Skin epidermis (tissue), 12 donors: ENCODE measurements around the gene RNF123.

Experiments
- H3K27ac ChIP-seq, 21 experiments: fragments of 200-600 bp; sonication (generic) in 11 of 21; one replicate each; pipeline ENCODE4 v1.5.0; 2020; ENCODE audit warnings: mild to moderate bottlenecking in 3 of 21, inconsistent platforms in 2 of 21, moderate library complexity in 2 of 21
- H3K4me3 ChIP-seq, 7 experiments: fragments of 200-600 bp; sonication (generic) in 2 of 7; one replicate each; pipeline ENCODE4 v1.5.0; 2020; ENCODE audit warnings: inconsistent platforms in 2 of 7, mild to moderate bottlenecking in 2 of 7, moderate library complexity in 1 of 7

RNF123 gene

DNA sequence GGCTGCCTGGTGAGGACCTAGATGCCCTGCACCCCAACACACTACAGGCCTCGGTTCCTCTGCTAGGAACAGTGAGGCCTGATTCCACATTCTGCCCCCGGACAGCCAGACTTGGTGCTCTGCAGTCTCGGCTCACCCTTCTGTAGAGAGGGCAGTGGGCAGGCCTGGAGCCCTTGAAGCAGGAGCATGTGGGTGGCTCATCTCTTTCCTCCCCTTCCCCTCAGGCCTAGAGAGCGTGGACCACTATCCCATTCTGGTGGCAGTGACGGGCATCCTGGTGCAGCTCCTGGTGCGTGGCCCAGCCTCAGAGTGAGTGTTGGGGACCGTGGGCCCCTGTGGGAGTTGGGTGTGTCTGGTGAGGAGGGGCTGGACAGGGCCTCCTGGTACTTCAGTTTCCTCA is 26.8 kb downstream of the RNF123 start:
- no peak overlapping the region for H3K27ac ChIP-seq
- H3K4me3 ChIP-seq = no peak overlapping the region

DNA sequence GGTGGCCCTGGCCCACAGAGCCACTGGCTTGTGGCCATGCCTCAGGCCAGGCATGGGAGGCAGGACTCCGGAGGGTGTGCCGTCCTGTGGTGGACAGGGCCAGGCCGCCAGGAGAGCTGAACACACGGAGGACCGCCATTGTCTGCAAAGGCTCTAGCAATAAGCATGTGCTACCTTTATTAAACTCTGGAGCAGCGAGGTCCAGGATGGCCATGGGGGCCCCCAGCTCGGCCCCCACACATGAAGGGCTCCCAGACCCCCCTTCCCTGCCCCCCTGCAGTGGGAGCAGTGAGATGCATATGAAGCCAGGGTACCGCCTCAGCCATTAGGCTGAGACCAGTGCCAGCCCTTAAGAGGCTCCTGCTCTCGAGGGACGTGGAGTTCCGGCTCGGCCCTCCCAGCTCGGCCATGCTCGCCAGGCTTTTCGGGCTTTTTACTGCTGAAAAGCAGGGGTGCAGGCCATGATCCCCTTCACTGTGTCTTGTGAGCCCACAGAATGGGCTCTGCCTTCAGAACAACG is 27.4 kb downstream of the RNF123 start:
- Histone ChIP-seq H3K4me3 (no peak overlapping the region), H3K27ac (no peak overlapping the region)

DNA sequence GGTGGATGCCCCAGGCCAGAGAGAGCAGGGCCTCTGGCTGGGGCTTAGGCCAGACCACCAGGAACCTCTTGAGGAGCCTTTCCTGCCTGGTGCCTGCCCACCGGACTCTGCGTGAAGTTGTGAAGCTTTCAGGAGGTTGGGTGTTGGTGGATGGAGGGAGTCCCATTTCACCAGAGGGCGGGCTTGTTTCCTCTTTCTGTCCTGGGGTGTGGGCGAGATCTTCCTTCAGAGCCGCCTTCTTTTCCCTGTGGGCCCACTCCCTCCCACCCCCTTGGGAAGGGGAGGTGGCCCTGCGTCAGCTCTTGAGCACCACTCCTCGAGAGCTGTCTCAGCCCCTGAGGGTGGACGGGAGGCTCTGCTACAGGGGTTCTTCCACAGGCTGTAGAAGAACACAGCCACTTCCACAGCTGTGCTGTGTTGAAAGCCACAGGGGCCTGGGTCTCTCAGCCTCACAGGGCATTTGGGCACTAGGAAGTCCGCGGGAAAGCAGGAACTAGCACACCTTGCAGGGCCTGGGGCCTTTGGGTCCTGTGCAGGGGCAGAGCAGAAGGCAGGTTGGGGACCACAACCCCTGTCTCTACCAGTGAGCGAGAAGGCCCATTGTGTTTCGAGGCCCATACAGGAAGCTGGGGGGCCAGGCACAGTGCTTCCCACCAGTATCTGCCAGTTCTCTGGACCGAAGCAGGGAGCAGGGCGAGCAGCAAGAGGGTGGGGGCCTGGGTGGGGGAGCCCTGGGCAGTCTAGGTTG is 28.0 kb downstream of the RNF123 start:
- H3K4me3 ChIP-seq = no peak overlapping the region

DNA sequence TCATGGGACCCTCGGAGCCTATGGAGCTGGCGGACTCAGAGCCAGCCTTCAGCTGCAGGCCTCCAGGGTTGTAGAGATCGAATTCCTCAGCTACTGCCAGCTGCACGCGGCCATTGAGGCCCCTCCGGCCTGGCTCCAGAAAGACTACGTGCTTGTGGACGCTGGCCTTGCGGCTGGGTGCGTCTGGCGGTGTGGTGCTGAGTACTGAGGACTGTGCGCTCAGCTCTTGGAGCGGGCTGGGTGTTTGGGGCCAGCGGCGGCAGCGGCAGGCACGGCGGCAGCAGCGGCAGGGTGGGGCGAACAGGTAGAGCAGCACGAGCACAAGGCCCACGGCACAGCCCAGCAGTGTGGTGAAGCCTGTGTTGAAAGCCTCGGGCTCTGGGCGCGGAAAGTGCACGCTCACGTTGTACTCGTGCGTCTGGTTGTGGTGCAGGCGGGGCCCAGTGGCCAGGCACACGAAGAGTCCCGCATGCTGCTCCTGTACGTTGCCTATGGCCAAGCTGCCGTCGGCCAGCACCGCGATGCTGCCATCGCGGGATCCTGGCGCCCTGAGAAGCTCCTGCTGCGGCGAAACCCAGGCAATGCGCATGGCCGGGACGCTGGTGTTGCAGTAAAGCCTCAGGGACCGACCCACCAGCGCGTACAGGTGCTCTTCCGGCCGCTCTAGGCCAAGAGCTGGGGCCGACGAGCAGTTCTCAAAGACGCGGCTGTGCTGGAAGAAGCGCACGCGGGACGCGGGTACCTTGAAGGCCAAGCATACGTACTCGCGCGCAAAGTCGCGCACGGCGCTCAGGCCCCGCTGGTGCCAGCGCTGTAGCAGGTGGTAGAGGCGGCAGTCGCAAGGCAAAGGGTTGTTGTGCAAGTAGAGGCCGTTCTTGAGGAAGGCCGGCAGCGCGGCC is 28.9 kb downstream of the RNF123 start:
- Histone ChIP-seq H3K4me3 (peak overlapping the region in 3 of 7 experiments; percentile 48 to 52 (median 50)), H3K27ac (no peak overlapping the region)

More for the DNA sequence above, 28.0 kb downstream of the RNF123 start:
- no peak overlapping the region for H3K27ac ChIP-seq

DNA sequence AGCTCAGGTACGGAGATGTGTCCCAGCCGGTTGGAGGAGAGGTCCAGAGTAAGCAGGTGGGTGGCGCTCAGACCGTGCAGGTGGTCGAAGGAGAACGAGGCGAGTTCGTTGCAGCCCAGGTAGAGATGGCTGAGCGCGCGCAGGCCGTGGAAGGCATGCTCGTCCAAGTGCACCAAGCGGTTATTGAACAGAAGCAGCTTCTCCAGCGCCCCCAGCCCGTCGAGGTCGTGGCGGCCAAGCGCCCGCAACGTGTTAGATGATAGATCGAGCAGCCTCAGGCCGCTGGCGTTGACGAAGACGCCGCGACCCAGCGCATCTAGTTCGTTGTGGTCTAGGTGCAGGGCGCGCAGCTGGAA is 29.5 kb downstream of the RNF123 start:
- peak overlapping the region; percentile 36 to 52 (median 41) for H3K4me3 ChIP-seq
- H3K27ac ChIP-seq = peak overlapping the region in 8 of 21 experiments; percentile 12 to 86 (median 60)

DNA sequence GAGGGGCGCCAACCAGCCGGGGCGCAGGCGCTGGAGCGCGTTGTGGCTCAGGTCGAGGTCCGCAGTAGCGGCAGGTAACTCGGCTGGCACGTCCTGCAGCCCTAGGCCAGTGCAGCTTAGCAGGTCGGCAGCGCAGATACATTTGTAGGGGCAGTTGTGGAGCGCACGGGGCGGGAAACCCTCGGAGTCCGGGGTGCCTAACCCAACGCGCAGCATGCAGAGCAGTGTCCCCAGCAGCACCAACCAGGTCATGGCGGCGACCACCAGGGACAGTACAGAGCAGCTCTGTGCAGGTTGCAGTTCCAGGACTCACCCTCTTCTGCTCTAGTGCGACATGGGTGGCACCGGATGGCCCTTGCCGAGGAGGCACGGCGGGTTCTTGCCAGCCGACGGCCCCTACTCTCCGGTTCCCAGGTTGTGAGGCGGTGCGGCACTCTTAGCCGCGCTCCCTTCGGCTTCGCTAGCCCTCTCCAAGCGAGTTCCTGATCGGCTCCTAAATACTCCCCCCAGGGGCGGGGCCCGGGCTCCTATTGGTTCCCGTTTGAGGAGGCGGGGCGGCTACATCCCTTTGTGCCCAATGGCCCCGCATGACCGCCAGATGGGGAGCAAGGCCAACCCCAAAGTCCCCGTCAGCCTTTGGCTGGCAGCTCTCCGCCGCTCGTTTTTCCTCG is 30.0 kb downstream of the RNF123 start, which contains the start of gene AMIGO3:
TSS of gene AMIGO3 (minus strand) at position 471 of the 671 bp plus-strand sequence. CDS start at position 252, 219 bp downstream.
- H3K27ac ChIP-seq = peak within 1 kb of the TSS in 11 of 21 experiments; percentile 12 to 86 (median 55)
- peak within 1 kb of the TSS; percentile 36 to 52 (median 41) for H3K4me3 ChIP-seq

GRCh38 chr3:49720855-49721595 is 31.7 kb downstream of the RNF123 start:
- no peak overlapping the region for H3K27ac ChIP-seq
- no peak overlapping the region for H3K4me3 ChIP-seq

DNA sequence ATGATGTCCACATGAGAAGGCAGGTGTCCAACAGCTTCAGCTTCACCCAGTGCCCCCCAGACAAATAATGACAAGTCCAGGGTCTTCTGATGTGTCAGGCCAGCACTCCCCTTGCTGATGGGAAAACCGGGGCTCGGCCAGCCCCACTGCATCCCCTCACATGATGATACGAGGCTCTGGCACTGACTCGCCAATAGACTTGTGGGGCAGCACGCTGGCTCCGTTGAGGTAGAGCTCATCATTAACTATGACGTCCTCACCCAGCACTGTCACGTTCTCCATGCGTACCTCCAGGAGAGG is 32.2 kb downstream of the RNF123 start:
- Histone ChIP-seq H3K4me3 (no peak overlapping the region), H3K27ac (no peak overlapping the region)

GRCh38 chr3:49721896-49722781 is 32.8 kb downstream of the RNF123 start:
- peak overlapping the region in 2 of 7 experiments; percentile 77 to 90 for H3K4me3 ChIP-seq
- H3K27ac ChIP-seq = peak overlapping the region in 8 of 21 experiments; percentile 90 to 98 (median 94)

DNA sequence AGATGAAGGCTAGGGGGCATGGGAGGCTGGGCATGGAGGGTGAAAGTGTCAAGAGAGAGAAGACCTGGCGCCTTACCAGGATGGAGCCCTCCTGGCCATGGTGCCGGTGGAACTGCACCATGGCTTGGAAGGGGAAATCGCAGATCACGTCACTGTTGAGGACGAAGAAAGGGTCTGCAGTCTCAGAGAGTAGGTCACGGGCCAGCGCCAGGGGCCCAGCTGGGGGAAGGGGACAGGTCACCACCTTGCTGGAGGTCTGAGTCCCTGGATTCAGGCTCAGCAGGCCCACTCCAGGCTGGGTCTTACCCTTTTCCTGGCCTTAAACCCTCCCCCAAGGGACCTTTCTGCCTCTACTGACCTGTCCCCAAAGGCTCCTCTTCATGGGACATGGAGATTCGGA is 33.5 kb downstream of the RNF123 start:
- Histone ChIP-seq H3K27ac (peak overlapping the region in 20 of 21 experiments; percentile 87 to 98 (median 94)), H3K4me3 (peak overlapping the region; percentile 77 to 99 (median 90))

DNA sequence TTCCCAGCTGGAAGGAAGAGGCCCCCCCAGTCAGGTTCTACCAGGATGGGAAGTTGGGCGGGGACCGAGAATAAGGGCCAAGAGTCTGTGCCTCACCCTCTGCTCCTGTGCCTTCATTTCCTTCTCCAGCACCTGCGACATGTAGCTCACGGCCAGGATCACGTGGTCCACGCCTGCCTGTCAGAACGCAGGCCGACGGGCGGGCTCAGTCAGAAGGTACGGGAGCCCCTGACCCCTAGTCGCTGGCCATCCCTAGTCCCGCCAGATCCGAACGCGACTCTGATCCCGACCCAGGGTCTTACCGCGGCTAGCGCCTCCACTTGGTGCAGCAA is 33.9 kb downstream of the RNF123 start:
- Histone ChIP-seq H3K4me3 (peak overlapping the region; percentile 77 to 99 (median 90)), H3K27ac (peak overlapping the region; percentile 65 to 98 (median 94))

DNA sequence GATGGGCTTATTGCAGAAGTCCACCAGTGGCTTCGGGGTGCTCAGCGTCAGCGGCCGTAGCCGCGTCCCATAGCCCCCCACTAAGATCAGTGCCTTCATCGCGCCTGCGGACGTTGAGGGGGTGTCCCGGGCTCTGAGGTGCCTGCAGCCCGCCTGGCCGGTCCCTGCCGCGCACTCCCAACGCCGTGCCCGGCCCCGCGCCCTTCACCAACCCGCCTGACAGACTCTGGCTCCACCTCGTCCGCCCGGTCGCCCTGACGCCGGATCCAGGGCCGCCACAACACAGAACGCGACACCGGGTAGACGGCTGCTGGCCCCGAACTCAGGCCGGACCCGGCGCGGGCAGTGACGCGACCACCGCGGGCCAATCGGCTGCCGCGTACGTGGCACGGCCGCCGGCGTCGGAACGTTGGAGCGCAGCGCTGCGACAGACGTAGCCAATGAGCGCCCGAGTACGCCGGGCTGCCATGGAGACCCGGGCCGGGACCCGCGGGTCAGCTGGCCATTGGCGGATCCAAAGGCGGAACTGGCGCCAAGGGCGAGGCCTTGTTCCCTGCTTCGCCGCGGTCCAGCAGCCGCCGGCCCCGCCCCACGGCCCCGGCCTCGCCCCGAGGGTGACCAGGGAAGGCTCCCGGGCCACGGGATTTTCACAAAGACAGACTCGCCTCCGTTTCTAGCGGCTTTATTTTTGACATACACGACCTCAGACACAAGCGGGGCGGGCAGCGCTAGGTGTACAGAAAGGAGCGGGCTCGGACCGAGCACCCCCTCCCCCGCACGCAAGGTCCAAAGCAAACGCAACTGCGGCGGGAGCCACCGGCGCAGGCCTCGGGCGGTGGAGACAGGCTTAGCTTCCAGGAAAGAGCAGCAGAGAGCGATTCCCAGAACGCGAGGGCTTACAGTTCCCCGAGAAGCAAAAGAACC is 34.5 kb downstream of the RNF123 start, which contains the start of gene GMPPB:
TSS of gene GMPPB (minus strand) at position 324 of the 924 bp plus-strand sequence. CDS start at position 99, 225 bp downstream.
- peak within 1 kb of the TSS; percentile 65 to 98 (median 94) for H3K27ac ChIP-seq
- peak within 1 kb of the TSS; percentile 77 to 99 (median 90) for H3K4me3 ChIP-seq

GRCh38 chr3:49724586-49724985 is 35.2 kb downstream of the RNF123 start:
- Histone ChIP-seq H3K4me3 (peak overlapping the region; percentile 77 to 99 (median 90)), H3K27ac (peak overlapping the region in 19 of 21 experiments; percentile 60 to 98 (median 93))

DNA sequence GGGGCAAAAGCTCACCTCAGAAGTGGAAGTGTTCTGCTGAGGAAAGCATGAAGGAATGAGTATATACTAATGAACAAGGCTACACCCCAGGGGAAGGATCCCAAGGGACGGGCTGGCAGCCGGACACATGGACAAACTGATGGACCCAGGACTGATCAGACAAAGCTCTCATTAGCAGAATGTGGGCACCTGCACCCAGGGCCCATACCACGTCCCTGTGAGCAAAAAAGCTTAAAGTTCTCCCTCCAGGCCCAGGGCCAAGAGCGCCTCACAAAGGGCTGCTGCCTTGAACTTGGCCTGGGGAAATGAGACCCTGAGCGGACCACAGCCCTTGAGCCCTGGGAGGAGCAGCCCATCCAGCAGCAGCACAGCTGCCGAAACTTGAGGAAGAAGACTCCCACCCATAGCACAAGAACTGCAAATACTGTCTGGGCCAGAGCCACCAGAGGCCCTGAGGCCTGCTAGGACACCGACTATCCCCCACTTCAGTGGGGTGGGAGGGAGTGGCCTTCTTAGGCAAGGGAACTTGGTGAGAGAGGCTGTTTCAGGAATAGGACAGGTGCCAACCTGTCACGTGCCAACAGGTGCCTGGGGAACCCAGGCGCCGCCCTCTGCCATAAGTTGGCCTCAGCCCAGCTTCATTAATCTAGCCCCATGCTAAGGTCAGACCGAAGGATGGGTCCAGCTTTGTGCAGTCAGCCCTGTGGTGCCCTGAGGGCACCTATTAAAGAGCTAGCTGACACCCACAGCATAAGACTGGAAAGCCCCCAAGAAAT is 36.7 kb downstream of the RNF123 start:
- H3K4me3 ChIP-seq = no peak overlapping the region
- H3K27ac ChIP-seq = peak overlapping the region in 2 of 21 experiments; percentile 90 to 98

DNA sequence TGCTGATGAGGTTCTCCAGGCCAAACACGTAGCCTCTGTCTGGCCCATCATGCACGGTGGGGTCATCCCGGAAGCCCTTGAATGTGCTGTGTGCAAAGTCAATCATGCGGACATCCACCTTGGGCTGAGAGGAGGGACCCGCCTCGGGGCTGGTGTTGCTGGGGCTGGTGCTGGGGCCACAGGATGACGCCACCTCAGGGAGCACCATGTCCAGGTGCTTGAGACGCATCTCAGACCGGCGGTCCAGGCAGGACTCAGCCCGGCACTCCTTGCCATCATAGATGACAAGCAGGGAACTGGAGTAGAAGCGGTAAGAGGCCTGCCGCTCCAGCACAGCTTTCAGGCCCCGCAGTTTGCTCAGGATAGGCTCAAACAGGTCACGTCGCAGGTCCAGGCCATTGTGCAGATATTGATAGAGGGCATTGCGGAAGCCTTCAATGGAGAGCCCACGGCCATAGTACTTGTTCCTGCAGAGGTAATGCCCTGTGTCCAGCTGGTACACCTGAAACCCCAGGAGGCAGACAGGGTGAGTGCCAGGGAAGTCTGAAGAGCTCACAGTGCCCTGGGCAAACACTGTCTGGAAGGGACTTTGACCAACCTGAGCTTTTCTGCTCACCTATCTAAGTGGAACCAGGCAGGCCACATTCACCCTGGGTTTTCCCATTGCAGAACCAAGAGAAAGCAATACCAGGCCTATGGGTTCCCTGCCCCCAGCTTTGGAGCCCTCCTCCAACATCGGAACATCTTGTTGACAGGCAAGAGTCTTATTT is 38.0 kb downstream of the RNF123 start:
- Histone ChIP-seq H3K4me3 (no peak overlapping the region), H3K27ac (peak overlapping the region in 1 of 21 experiments; percentile 28)
